GM13976 (cell line): ENCODE results near the gene SORCS3.

Experiments
- DNase-seq: peaks from one replicate; pipeline ENCODE4 v3.0.0; 2012; ENCODE audit warnings: low spot score
- in situ Hi-C: fragments of 300-500 bp; cut with MboI; formaldehyde crosslinking; loops from one replicate; pipeline ENCODE4 v1.12.0; 2022; ENCODE audit warnings: low sequenced_read_pairs, mixed read lengths, inconsistent platforms; ENCODE audit not compliant: unreplicated experiment
- TF ChIP-seq, protein P1 (sequence below): IDR thresholded peaks from 2 replicates; pipeline ENCODE4 v1.5.1; 2012; ENCODE audit warnings: borderline replicate concordance, mild to moderate bottlenecking; ENCODE audit not compliant: insufficient read depth; ENCODE audit errors: extremely low read depth, missing control alignments, control extremely low read depth

SORCS3 gene

DNA sequence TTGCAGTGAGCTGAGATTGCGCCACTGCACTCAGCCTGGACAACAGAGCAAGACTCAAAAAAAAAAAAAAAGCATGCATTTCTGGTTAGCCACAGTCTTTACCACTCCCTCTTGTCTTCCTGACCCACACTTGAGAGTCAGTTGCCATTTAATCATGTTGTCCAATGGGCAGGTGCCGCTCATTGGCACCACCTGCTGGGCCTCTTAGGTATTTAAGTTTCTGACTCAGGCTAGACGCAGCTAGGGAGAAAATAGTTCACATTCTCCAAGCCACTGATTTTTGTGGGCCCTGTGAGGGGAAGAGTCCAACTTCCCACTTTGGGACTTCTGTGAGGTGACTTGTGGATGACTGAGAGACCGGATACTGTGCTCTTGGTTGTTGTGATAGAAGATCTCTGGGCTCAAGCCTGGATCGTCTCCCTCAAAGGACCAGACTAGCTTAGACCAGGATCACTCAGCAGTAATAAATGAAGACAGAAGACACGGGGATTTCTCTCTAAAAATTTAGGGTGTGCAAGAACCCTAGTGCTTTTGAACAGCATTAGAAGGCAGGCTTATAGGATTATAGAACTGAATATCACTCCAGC lies 26.8 kb upstream of the SORCS3 start:
- DNase-seq, result peak; percentile 45
- TF ChIP-seq, protein P1, sequence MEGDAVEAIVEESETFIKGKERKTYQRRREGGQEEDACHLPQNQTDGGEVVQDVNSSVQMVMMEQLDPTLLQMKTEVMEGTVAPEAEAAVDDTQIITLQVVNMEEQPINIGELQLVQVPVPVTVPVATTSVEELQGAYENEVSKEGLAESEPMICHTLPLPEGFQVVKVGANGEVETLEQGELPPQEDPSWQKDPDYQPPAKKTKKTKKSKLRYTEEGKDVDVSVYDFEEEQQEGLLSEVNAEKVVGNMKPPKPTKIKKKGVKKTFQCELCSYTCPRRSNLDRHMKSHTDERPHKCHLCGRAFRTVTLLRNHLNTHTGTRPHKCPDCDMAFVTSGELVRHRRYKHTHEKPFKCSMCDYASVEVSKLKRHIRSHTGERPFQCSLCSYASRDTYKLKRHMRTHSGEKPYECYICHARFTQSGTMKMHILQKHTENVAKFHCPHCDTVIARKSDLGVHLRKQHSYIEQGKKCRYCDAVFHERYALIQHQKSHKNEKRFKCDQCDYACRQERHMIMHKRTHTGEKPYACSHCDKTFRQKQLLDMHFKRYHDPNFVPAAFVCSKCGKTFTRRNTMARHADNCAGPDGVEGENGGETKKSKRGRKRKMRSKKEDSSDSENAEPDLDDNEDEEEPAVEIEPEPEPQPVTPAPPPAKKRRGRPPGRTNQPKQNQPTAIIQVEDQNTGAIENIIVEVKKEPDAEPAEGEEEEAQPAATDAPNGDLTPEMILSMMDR, result no peak
- in situ Hi-C loops, result no loop called here

DNA sequence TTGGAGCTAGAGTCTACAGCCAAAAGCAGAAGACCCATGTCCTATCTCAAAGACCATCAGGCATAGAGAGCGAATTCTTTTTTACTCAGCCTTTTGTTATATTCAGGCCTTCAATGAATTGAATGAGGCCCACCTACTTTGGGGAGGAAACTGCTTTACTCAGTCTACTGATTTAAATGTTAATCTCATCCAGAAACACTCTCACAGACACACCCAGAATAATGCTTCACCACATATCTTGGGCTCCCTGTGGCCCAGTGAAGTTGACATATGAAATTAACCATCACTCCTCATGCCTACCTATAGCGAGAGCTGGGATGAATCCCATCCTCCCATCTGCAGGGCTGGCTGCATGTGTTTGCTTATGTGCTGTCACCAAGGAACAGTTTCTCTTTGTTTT lies 26.0 kb upstream of the SORCS3 start:
- in situ Hi-C loops, result no loop called here
- DNase-seq, result no peak
- TF ChIP-seq, protein P1, result no peak

GRCh38 chr10:104617831-104618230 lies 23.3 kb upstream of the SORCS3 start:
- TF ChIP-seq, protein P1, result no peak
- in situ Hi-C loops, result no loop called here

DNA sequence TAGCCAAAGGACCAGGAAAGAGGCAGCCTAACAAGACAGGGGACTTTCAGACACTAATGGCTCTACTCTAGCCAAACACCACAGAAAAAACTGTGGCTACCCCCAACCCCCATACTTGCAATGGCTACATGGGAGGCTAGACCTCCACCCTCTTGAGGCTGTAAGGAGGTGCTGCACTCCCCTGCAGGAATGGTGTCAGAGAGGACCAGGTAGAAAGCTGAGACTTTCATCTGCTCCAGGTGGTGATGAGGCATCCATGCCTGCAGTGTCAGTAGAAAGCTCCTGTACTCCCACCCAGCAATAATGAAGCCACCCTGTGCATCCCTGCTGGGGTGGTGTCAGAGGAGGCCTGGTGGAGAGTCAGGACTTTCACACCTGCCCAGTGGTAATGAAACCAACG lies 18.9 kb upstream of the SORCS3 start:
- DNase-seq, result no peak
- TF ChIP-seq, protein P1, result no peak
- in situ Hi-C loops, result no loop called here

More at GRCh38 chr10:104617831-104618230, 23.3 kb upstream of the SORCS3 start:
- no peak for DNase-seq

DNA sequence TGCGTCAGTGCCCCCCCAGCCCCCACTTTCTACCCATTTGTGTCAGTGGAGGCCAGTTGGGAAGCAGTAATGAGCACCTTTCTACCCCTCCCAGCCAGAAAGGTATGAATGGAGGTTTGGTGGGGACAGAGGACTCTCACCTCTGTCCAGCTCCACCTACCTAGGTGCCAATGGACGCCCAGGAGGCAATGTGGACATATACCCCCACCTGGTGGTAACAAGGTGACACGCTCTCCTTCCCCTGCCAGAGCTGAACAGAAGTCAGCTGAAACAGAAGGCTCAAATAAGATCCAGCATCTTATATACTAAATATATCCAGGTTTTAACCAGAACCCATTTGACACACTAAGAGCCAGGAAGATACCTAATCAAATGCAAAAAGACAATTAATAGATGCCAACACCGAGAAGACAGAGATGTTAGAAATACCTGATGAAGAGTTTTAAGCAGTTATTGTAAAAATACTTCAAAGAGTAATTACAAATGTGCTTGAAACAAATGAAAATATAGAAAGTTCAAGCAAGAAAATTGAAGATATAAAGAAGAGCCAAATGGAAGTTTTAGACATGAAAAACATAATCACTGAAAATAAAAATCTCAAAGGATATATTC lies 18.4 kb upstream of the SORCS3 start:
- DNase-seq, result no peak
- in situ Hi-C loops, result no loop called here
- TF ChIP-seq, protein P1, result no peak

DNA sequence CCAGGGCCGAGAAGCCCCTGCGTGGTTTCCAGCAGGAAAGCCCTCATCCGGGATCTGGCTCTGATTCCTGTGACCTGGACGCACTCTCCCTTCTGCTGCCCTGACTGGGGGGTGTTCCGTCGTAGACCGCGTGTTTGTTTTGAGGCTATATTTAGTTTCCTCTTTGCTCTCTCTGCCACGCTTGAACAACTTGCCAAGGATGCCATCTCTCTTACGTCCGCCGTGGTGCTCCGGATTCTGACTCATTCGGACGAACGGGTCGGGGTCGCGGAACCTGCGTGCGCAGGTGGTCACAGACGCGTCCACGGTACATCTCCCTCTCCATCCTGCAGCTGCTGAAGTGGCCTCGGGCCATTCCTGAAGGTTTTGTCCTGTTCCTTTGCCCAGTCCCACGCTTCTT lies 10.4 kb upstream of the SORCS3 start:
- TF ChIP-seq, protein P1, result no peak
- no peak for DNase-seq
- in situ Hi-C loops, result no loop called here

DNA sequence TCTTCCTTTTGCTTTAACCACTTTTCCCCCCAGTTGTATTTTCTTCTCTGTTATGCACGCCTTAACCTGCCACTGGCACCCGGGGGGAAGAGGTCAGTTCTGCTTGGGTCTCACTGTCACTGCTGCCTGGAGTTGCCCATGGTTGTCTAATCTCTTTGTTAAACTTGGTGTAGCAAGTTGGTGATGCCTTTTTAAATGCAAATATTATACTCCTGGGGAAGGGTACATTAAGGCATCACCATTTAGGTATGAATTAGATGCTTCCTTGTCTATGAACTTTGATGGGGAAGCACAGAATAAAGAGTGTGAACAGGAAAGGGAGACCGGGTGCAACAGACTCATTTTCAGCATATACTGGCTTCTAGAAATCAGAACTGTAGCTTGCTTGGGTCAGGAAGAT lies 9.1 kb upstream of the SORCS3 start:
- DNase-seq, result no peak
- TF ChIP-seq, protein P1, result no peak
- in situ Hi-C loops, result no loop called here
